Osteoblast (primary cell): ENCODE measurements around the gene DEPP1. TPM values are rescaled to one million over a fixed set of nuclear protein-coding genes. Genes with fewer than 3 reads are reported as not detected.

Source experiments
- DNase-seq: peaks from one replicate; pipeline ENCODE4 v3.0.0; 2011; ENCODE audit warnings: low spot score, mixed read lengths; ENCODE audit not compliant: insufficient read length; ENCODE audit errors: missing footprints
- H2AFZ ChIP-seq: 2 replicates; pipeline ENCODE4 v1.6.0; 2011; ENCODE audit warnings: mild to moderate bottlenecking, low read length
- H3K27ac ChIP-seq: 2 replicates; pipeline ENCODE4 v1.5.1; 2011; ENCODE audit warnings: mild to moderate bottlenecking, low read depth, low read length, moderate library complexity
- H3K27me3 ChIP-seq: 2 replicates; pipeline ENCODE4 v1.6.0; 2012; ENCODE audit warnings: mild to moderate bottlenecking, control low read depth, inconsistent platforms, low read length, moderate library complexity; ENCODE audit not compliant: insufficient read depth
- H3K36me3 ChIP-seq: 2 replicates; pipeline ENCODE4 v1.5.1; 2011; ENCODE audit warnings: mild to moderate bottlenecking, low read length, control low read depth, moderate library complexity; ENCODE audit not compliant: insufficient read depth
- H3K4me1 ChIP-seq: 2 replicates; pipeline ENCODE4 v1.5.1; 2011; ENCODE audit warnings: mild to moderate bottlenecking, low read length, control low read depth, moderate library complexity; ENCODE audit not compliant: insufficient read depth
- H3K4me2 ChIP-seq: 2 replicates; pipeline ENCODE4 v1.6.0; 2011; ENCODE audit warnings: mild to moderate bottlenecking, low read length; ENCODE audit not compliant: insufficient read depth
- H3K4me3 ChIP-seq: fragments of 200-600 bp; sonication (generic); 3 replicates; pipeline ENCODE4 v1.5.1; 2012; ENCODE audit warnings: mild to moderate bottlenecking, low read length, inconsistent platforms; ENCODE audit not compliant: insufficient read depth
- H3K79me2 ChIP-seq: 2 replicates; pipeline ENCODE4 v1.6.0; 2012; ENCODE audit warnings: mild to moderate bottlenecking, low read length, control low read depth, inconsistent platforms; ENCODE audit not compliant: insufficient read depth
- H3K9me3 ChIP-seq: 2 replicates; pipeline ENCODE4 v1.5.1; 2011; ENCODE audit warnings: low read depth, low read length, control low read depth
- H4K20me1 ChIP-seq: 2 replicates; pipeline ENCODE4 v1.6.0; 2012; ENCODE audit warnings: mild to moderate bottlenecking, low read length, control low read depth; ENCODE audit not compliant: insufficient read depth
- total RNA-seq: library from RNA; depleted of rRNA; stranded (reverse); fragments of >200 nt; gene quantifications from 2 replicates; pipeline ENCODE4 v1.2.3, GENCODE V29; 2012
- TF ChIP-seq, protein P1 (sequence below): IDR thresholded peaks from 2 replicates; pipeline ENCODE4 v1.5.1; 2011; ENCODE audit warnings: mild to moderate bottlenecking, low read depth, low read length, moderate library complexity; ENCODE audit errors: extremely low read depth

The DEPP1 gene
- total RNA-seq, 1 donor, result 87.6 TPM

DNA sequence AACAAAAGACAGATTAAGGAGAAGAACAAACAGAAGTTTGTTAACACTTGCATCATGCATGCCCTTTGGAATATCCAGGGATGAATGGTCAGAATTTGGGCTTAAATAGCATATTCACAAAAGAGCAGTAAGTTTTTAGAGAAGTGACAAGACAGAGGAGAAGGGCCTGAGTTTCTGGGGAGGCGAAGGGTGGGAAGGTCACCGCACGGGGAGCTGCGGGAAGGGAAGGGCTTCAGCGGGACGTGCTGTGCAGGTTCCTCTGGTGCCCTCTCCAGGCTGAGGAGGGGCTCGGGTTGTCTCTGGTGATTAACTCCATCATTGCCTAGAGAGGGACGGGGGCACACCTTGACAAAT, 11.7 kb upstream of the DEPP1 start:
- peaks cover 12% of the 10 kb centered on the region for H3K4me1 ChIP-seq
- TF ChIP-seq, protein P1, sequence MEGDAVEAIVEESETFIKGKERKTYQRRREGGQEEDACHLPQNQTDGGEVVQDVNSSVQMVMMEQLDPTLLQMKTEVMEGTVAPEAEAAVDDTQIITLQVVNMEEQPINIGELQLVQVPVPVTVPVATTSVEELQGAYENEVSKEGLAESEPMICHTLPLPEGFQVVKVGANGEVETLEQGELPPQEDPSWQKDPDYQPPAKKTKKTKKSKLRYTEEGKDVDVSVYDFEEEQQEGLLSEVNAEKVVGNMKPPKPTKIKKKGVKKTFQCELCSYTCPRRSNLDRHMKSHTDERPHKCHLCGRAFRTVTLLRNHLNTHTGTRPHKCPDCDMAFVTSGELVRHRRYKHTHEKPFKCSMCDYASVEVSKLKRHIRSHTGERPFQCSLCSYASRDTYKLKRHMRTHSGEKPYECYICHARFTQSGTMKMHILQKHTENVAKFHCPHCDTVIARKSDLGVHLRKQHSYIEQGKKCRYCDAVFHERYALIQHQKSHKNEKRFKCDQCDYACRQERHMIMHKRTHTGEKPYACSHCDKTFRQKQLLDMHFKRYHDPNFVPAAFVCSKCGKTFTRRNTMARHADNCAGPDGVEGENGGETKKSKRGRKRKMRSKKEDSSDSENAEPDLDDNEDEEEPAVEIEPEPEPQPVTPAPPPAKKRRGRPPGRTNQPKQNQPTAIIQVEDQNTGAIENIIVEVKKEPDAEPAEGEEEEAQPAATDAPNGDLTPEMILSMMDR, result no peak
- DNase-seq, result no peak
- H3K27ac ChIP-seq, result no peak overlapping the region
- no peak overlapping the region for H2AFZ ChIP-seq
- H3K27me3 ChIP-seq, result no peaks in the 10 kb centered on the region
- H3K36me3 ChIP-seq, result no peaks in the 10 kb centered on the region
- H3K9me3 ChIP-seq, result no peaks in the 10 kb centered on the region
- H3K4me2 ChIP-seq, result no peak overlapping the region
- H3K79me2 ChIP-seq, result no peaks in the 10 kb centered on the region
- no peaks in the 10 kb centered on the region for H4K20me1 ChIP-seq
- no peak overlapping the region for H3K4me3 ChIP-seq

GRCh38 chr10:44989597-44990301, 11.1 kb upstream of the DEPP1 start:
- H3K4me2 ChIP-seq, result no peak overlapping the region
- no peaks in the 10 kb centered on the region for H3K27me3 ChIP-seq
- DNase-seq, result no peak
- H2AFZ ChIP-seq, result no peak overlapping the region
- no peaks in the 10 kb centered on the region for H3K79me2 ChIP-seq
- no peaks in the 10 kb centered on the region for H4K20me1 ChIP-seq
- H3K4me1 ChIP-seq, result peaks cover 12% of the 10 kb centered on the region
- TF ChIP-seq, protein P1, result no peak
- no peaks in the 10 kb centered on the region for H3K9me3 ChIP-seq
- no peak overlapping the region for H3K4me3 ChIP-seq
- H3K36me3 ChIP-seq, result no peaks in the 10 kb centered on the region
- H3K27ac ChIP-seq, result no peak overlapping the region

- Histone ChIP-seq H3K79me2 (no peaks in the 10 kb centered on the region), H3K9me3 (no peaks in the 10 kb centered on the region), H3K27ac (no peak overlapping the region), H2AFZ (no peak overlapping the region), H3K4me1 (peaks cover 6% of the 10 kb centered on the region), H3K4me2 (no peak overlapping the region), H3K36me3 (no peaks in the 10 kb centered on the region), H3K27me3 (no peaks in the 10 kb centered on the region), H4K20me1 (no peaks in the 10 kb centered on the region), H3K4me3 (no peak overlapping the region)
- no peak for DNase-seq
- TF ChIP-seq, protein P1, result no peak
These were observed 10.5 kb upstream of the DEPP1 start for GRCh38 chr10:44988957-44989585.

DNA sequence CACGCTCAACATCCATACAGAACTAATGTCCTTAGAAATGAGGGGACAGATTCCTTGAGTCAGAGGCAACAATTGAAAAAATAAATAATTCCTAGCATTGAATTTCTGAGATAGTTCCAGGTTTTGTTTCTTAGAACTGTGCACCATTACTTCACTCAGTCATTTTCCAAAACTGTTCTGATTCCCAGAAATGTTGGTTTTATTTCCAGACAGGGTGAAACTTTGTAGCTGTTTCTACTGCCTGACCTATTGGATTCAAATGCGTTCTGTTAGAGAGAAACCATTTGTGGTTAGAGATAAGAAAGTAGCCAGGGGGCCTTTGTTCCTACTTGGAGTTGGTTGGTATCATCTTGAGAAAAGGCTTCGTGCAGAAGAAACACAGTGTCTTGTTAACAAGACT, 8.1 kb upstream of the DEPP1 start:
- Histone ChIP-seq H3K27me3 (no peaks in the 10 kb centered on the region), H3K4me3 (no peak overlapping the region), H3K4me2 (no peak overlapping the region), H3K79me2 (no peaks in the 10 kb centered on the region), H3K4me1 (peaks cover 11% of the 10 kb centered on the region), H2AFZ (no peak overlapping the region), H3K36me3 (no peaks in the 10 kb centered on the region), H4K20me1 (no peaks in the 10 kb centered on the region), H3K9me3 (no peaks in the 10 kb centered on the region), H3K27ac (no peak overlapping the region)
- peak; percentile 47 for DNase-seq
- TF ChIP-seq, protein P1, result no peak
